Endodermal cell (in vitro differentiated cells): Measurements from ENCODE around the gene ATXN2. TPM values are rescaled to one million over a fixed set of nuclear protein-coding genes. Genes with fewer than 3 reads are reported as not detected.

Experiments used
- DNase-seq: peaks from one replicate; pipeline ENCODE4 v3.0.0-alpha.2; 2017
- H3K27ac ChIP-seq: 2 replicates; pipeline ENCODE4 v1.5.1; 2013; ENCODE audit warnings: mild to moderate bottlenecking, low read depth, low read length, moderate library complexity
- H3K27me3 ChIP-seq: 2 replicates; pipeline ENCODE4 v1.6.1; 2013; ENCODE audit warnings: mild to moderate bottlenecking, low read length, moderate library complexity; ENCODE audit not compliant: insufficient read depth, control insufficient read depth, poor library complexity, severe bottlenecking
- H3K36me3 ChIP-seq: 2 replicates; pipeline ENCODE4 v1.7.0; 2013; ENCODE audit warnings: mild to moderate bottlenecking, low read length, moderate library complexity; ENCODE audit not compliant: control insufficient read depth, insufficient read depth
- H3K4me1 ChIP-seq: one replicate; pipeline ENCODE4 v1.7.0; 2013; ENCODE audit warnings: low read length; ENCODE audit not compliant: control insufficient read depth, insufficient read depth
- H3K4me3 ChIP-seq: 2 replicates; pipeline ENCODE4 v1.5.1; 2013; ENCODE audit warnings: mild to moderate bottlenecking, low read length, moderate library complexity
- H3K9ac ChIP-seq: 2 replicates; pipeline ENCODE4 v1.6.1; 2013; ENCODE audit warnings: mild to moderate bottlenecking, low read length, moderate library complexity; ENCODE audit not compliant: poor library complexity, severe bottlenecking; ENCODE audit errors: extremely low read depth
- H3K9me3 ChIP-seq: 2 replicates; pipeline ENCODE4 v1.6.1; 2013; ENCODE audit warnings: mild to moderate bottlenecking, low read length, moderate library complexity; ENCODE audit not compliant: control insufficient read depth
- H3K27ac Mint-ChIP-seq: 2 replicates; pipeline ENCODE4 v1.8.0; 2020; ENCODE audit warnings: mixed read lengths
- H3K27me3 Mint-ChIP-seq: 2 replicates; pipeline ENCODE4 v1.8.0; 2021; ENCODE audit warnings: mild to moderate bottlenecking, mixed read lengths; ENCODE audit not compliant: insufficient read depth
- H3K36me3 Mint-ChIP-seq: 2 replicates; pipeline ENCODE4 v1.8.0; 2020; ENCODE audit warnings: low read depth, mixed read lengths
- H3K4me1 Mint-ChIP-seq: 2 replicates; pipeline ENCODE4 v1.8.0; 2020; ENCODE audit warnings: mixed read lengths
- H3K4me3 Mint-ChIP-seq: 2 replicates; pipeline ENCODE4 v1.8.0; 2020; ENCODE audit warnings: mild to moderate bottlenecking, moderate library complexity, mixed read lengths
- H3K9me3 Mint-ChIP-seq: 2 replicates; pipeline ENCODE4 v1.8.0; 2020; ENCODE audit warnings: mild to moderate bottlenecking, mixed read lengths
- WGBS, 2 experiments: methylation state at CpG; one replicate each; pipeline versions ENCODE4 v1.1.5 to v1.1.7; 2013; ENCODE audit warnings: missing lambda C conversion rate in 2 of 2, mixed read lengths in 1 of 2; ENCODE audit not compliant: insufficient coverage in 1 of 2, insufficient read length in 1 of 2; 5-methylcytosine and 5-hydroxymethylcytosine counted together
- total RNA-seq, 2 donors: library from RNA; stranded (reverse); fragmentation: NEBNext Ultra II Directional in 1 of 2; extraction: Animal tissue kit (Norgen Biotek cat#: 25700) in 1 of 2; gene quantifications; 2 replicates in 1 of 2; 3 replicates in 1 of 2; pipeline ENCODE4 v1.2.1, GENCODE V29; 2021
- TF ChIP-seq, protein P1 (sequence below): fragments of 200-600 bp; sonication (generic); conservative IDR thresholded peaks from 2 replicates; pipeline ENCODE4 v1.5.0; 2021; ENCODE audit warnings: antibody characterized with exemption, mild to moderate bottlenecking

ATXN2 gene
- total RNA-seq, 2 donors from 2014 or later: 85.7 to 87.3 TPM

DNA sequence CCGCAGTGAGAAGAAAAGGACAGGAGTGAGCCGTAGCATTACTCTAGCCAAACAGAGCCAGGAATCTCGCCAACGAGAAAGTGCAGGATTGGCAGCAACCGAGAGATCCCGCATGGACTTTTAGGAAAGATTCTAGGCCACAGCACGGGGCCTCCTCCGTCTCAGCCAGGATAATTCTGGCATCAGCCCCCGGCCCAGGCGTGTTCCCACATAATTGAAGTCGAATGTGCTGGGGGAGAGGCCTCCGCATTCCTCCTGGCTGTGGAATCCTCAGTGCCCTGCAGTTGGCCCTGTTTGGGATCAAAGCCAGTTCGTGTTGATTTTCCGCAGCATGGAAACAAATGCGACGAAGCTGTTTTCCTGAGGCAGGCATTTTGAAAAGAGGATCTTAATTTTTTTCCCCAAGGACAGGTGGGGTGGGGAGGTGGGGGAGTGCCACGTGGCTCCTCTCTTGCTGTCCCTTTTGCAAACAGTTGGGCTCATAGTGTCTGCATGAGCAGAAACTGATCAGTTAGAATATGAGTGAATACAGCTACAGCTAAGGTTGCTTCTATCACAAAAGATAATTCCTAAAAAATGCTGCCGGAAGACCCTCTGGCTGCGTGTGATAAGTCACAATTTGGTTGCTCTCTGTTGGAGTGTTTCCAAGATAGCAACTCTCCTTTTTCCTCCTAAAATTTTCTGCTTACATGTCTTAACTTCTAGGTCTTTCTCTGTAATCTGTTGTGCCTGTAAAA lies 37.3 kb upstream of the ATXN2 start:
- Mint-ChIP-seq H3K27ac (peak overlapping the region; percentile 69), H3K36me3 (peaks cover 7% of the 10 kb centered on the region), H3K4me3 (no peak overlapping the region), H3K27me3 (no peaks in the 10 kb centered on the region), H3K4me1 (peaks cover 17% of the 10 kb centered on the region), H3K9me3 (no peaks in the 10 kb centered on the region)
- peak; percentile 90 for DNase-seq
- no peak overlapping the region for H3K4me3 ChIP-seq
- 36 to 41% methylated on average over 13 to 19 of the region's 19 CpGs for WGBS, 2 experiments
- TF ChIP-seq, protein P1, sequence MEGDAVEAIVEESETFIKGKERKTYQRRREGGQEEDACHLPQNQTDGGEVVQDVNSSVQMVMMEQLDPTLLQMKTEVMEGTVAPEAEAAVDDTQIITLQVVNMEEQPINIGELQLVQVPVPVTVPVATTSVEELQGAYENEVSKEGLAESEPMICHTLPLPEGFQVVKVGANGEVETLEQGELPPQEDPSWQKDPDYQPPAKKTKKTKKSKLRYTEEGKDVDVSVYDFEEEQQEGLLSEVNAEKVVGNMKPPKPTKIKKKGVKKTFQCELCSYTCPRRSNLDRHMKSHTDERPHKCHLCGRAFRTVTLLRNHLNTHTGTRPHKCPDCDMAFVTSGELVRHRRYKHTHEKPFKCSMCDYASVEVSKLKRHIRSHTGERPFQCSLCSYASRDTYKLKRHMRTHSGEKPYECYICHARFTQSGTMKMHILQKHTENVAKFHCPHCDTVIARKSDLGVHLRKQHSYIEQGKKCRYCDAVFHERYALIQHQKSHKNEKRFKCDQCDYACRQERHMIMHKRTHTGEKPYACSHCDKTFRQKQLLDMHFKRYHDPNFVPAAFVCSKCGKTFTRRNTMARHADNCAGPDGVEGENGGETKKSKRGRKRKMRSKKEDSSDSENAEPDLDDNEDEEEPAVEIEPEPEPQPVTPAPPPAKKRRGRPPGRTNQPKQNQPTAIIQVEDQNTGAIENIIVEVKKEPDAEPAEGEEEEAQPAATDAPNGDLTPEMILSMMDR: no peak
- H3K36me3 ChIP-seq: no peaks in the 10 kb centered on the region
- H3K27ac ChIP-seq: peak overlapping the region; percentile 91
- peak overlapping the region; percentile 28 for H3K9ac ChIP-seq
- H3K4me1 ChIP-seq: peaks cover 11% of the 10 kb centered on the region
- no peaks in the 10 kb centered on the region for H3K27me3 ChIP-seq
- H3K9me3 ChIP-seq: no peaks in the 10 kb centered on the region

DNA sequence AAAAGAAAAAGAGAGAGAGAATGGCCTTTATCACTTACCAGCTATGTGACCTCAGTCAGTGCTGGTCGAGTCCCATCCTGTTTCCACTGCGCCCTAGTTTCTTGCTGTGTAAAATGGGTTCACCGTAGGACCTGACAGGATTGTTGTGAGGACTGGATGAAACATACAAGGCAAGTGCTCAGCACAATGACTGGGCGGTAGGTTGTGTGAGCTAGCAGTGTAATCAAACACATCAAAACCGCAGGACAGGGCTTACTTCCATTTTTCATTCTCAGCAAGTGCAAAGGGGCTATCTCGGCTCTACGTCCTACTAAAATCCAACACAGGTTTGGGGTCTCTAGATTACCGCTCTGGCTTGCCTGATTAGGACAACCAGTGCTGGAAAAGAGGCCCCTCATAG lies 36.4 kb upstream of the ATXN2 start:
- Histone ChIP-seq H3K27ac (peak overlapping the region; percentile 91), H3K9ac (peak overlapping the region; percentile 28), H3K36me3 (no peaks in the 10 kb centered on the region), H3K4me3 (no peak overlapping the region), H3K9me3 (no peaks in the 10 kb centered on the region), H3K4me1 (peaks cover 11% of the 10 kb centered on the region), H3K27me3 (no peaks in the 10 kb centered on the region)
- WGBS, 2 experiments: 84 to 90% methylated on average over 6 to 8 of the region's 8 CpGs
- no peak overlapping the region for H3K4me3 Mint-ChIP-seq
- TF ChIP-seq, protein P1: no peak
- H3K27ac Mint-ChIP-seq: peak overlapping the region; percentile 19
- H3K9me3 Mint-ChIP-seq: no peaks in the 10 kb centered on the region
- H3K4me1 Mint-ChIP-seq: peaks cover 17% of the 10 kb centered on the region
- H3K36me3 Mint-ChIP-seq: peaks cover 7% of the 10 kb centered on the region
- DNase-seq: peak; percentile 64
- H3K27me3 Mint-ChIP-seq: no peaks in the 10 kb centered on the region

DNA sequence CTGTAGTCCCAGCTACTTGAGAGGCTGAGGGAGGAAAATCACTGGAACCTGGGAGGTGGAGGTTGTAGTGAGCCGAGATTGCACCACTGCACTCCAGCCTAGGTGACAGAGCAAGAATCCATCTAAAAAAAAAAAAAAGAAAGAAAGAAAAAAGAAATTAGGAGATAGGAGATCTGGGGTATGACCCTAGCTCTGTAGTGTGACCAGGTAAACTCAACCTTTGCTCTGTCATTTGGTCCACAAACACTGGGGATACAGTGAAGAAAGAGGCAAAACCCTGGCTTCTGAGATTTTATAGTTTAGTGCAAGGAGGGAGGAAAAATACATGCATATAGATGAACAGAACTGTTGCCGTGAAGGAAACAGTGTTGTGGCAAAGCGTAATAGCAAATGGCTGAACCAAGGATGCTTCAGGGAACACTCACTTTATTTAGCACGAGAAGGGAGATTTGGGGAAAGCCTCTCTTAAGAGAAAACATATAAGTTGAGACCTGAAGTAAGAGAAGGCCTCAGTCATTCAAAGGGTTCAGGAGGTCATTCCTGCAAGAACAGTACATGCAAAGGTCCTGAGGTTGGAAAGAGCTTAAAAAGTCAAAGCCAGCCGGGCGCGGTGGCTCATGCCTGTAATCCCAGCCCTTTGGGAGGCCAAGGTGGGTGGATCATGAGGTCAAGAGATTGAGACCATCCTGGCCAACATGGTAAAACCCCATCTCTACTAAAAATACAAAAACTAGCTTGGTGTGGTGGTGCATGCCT lies 29.6 kb upstream of the ATXN2 start:
- H3K4me1 Mint-ChIP-seq: no peaks in the 10 kb centered on the region

More for the DNA sequence above, 29.6 kb upstream of the ATXN2 start:
- H3K4me3 Mint-ChIP-seq: no peak overlapping the region
- DNase-seq: no peak
- TF ChIP-seq, protein P1: no peak
- H3K9me3 Mint-ChIP-seq: no peaks in the 10 kb centered on the region
- Histone ChIP-seq H3K9me3 (no peaks in the 10 kb centered on the region), H3K36me3 (no peaks in the 10 kb centered on the region), H3K4me3 (no peak overlapping the region), H3K9ac (no peak overlapping the region), H3K4me1 (no peaks in the 10 kb centered on the region), H3K27ac (no peak overlapping the region), H3K27me3 (no peaks in the 10 kb centered on the region)
- no peaks in the 10 kb centered on the region for H3K36me3 Mint-ChIP-seq
- no peak overlapping the region for H3K27ac Mint-ChIP-seq
- 94 to 99% methylated on average over 7 of the region's 7 CpGs for WGBS, 2 experiments
- H3K27me3 Mint-ChIP-seq: no peaks in the 10 kb centered on the region
